ENCODE measurements around the gene ALB. TPM values are rescaled to one million over a fixed set of nuclear protein-coding genes. Genes with fewer than 3 reads are reported as not detected.

The ALB gene
- total and polyA plus RNA-seq, 2 of the 8 experiments (the other 6 are each of a cell fraction or from before 2014, with no cell fraction given) = 0.12 TPM; not detected in 1

DNA sequence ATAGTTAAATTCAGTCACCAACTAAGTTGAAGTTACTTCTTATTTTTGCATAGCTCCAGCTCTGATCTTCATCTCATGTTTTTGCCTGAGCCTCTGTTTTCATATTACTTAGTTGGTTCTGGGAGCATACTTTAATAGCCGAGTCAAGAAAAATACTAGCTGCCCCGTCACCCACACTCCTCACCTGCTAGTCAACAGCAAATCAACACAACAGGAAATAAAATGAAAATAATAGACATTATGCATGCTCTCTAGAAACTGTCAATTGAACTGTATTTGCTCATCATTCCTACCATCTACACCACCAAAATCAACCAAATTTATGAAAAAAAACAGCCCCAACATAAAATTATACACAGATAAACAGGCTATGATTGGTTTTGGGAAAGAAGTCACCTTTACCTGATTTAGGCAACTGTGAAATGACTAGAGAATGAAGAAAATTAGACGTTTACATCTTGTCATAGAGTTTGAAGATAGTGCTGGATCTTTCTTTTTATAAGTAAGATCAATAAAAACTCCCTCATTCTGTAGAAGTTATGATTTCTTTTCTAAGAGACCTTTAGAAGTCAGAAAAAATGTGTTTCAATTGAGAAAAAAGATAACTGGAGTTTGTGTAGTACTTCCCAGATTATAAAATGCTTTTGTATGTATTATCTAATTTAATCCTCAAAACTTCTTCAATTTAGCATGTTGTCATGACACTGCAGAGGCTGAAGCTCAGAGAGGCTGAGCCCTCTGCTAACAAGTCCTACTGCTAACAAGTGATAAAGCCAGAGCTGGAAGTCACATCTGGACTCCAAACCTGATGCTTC, 7.0 kb downstream of the ALB start (continued):
- no peak for TF ChIP-seq CTCF (IDR thresholded peaks at IDR 0.05; ENCODE audit: control extremely low read depth in 1 of 3, insufficient read depth in 1 of 3, low read depth in 1 of 3, low read length in 3 of 3)
- no peak for TF ChIP-seq TAF1 (IDR thresholded peaks at IDR 0.05; ENCODE audit: low read depth, low read length)
- TF ChIP-seq SUZ12 (IDR thresholded peaks at IDR 0.05; ENCODE audit: low read length) = no peak
- TF ChIP-seq POLR2A (IDR thresholded peaks at IDR 0.05; ENCODE audit: control extremely low read depth in 1 of 2, low read depth in 2 of 2, low read length in 2 of 2) = no peak
- no peak for TF ChIP-seq SIRT6 (IDR thresholded peaks at IDR 0.05; ENCODE audit: low read length)
- no peak for TF ChIP-seq SP4 (IDR thresholded peaks at IDR 0.05; ENCODE audit: low read length)
- no peak for TF ChIP-seq RNF2 (IDR thresholded peaks at IDR 0.05; ENCODE audit: borderline replicate concordance, low read depth, low read length, missing control alignments, poor library complexity, severe bottlenecking)

Data from H1 (cell line).